Measurements from ENCODE around the gene DCBLD1.

Gene DCBLD1

DNA sequence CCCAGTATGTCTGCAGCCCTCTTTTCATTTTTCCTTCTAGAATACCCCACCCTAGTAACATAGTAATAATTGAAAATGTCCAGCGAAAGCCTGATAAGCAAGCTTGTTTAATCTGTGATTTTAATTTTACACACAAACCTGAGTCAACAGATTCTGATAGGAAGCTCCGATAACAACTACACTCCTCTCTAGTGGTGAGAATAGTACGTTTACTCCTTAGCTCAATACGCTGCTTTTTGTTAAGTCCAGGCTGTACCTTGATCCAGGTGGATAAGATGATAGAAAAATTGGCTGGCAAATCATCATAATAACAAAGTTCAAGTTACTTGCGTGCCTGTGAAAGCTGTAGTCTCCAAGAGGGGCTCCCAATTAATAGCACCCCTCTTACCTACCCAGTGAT, 25.5 kb upstream of the DCBLD1 start:
- H3K36me3 Mint-ChIP-seq (ENCODE audit: low read depth), result no peaks in the 10 kb centered on the region
- H3K27me3 Mint-ChIP-seq (ENCODE audit: low read depth), result no peaks in the 10 kb centered on the region
- no peak overlapping the region for H3K27ac Mint-ChIP-seq
- no peak overlapping the region for H3K4me3 Mint-ChIP-seq
- H3K9me3 Mint-ChIP-seq, result no peaks in the 10 kb centered on the region
- TF ChIP-seq, protein P1, sequence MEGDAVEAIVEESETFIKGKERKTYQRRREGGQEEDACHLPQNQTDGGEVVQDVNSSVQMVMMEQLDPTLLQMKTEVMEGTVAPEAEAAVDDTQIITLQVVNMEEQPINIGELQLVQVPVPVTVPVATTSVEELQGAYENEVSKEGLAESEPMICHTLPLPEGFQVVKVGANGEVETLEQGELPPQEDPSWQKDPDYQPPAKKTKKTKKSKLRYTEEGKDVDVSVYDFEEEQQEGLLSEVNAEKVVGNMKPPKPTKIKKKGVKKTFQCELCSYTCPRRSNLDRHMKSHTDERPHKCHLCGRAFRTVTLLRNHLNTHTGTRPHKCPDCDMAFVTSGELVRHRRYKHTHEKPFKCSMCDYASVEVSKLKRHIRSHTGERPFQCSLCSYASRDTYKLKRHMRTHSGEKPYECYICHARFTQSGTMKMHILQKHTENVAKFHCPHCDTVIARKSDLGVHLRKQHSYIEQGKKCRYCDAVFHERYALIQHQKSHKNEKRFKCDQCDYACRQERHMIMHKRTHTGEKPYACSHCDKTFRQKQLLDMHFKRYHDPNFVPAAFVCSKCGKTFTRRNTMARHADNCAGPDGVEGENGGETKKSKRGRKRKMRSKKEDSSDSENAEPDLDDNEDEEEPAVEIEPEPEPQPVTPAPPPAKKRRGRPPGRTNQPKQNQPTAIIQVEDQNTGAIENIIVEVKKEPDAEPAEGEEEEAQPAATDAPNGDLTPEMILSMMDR (IDR thresholded peaks at IDR 0.05; ENCODE audit: unreplicated experiment in 3 of 3), result no peak
- no peaks in the 10 kb centered on the region for H3K4me1 Mint-ChIP-seq

DNA sequence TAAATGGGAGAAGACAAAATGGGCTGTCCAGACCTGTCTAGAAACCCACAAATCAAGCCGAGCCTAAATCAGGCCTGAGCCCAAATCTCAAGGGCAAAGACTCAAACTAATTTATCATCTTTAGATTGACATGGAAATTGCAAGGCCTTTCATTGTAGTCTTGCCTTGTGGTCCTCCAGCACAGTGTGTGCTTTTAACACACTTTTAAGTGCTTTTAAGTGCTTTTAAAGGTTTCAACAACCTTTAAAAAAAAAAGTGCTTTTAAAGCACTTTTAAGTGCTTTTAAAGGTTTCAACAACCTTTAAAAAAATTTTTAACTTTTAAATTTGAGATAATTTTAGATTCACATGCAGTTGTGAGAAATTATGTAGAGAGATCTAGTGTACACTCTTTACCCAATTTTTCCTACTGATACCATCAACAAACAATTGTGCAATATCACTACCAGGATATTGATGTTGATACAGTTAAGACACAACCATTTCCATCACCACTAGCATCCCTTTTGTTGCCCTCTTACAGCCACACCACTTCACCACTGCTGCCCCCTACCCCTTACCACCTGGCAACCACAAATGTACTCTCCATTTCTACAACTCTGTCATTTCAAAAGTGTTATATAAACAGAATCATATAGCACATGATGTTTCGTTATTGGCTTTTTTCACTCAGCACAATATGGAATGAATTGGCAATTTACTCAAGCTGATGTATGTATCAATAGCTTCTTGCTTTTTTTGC, 23.1 kb upstream of the DCBLD1 start:
- no peaks in the 10 kb centered on the region for H3K36me3 Mint-ChIP-seq (ENCODE audit: low read depth)
- H3K27ac Mint-ChIP-seq, result no peak overlapping the region
- TF ChIP-seq, protein P1 (IDR thresholded peaks at IDR 0.05; ENCODE audit: unreplicated experiment in 3 of 3), result no peak
- no peaks in the 10 kb centered on the region for H3K9me3 Mint-ChIP-seq
- H3K4me1 Mint-ChIP-seq, result no peaks in the 10 kb centered on the region
- no peak overlapping the region for H3K4me3 Mint-ChIP-seq
- H3K27me3 Mint-ChIP-seq (ENCODE audit: low read depth), result peaks cover 4% of the 10 kb centered on the region

DNA sequence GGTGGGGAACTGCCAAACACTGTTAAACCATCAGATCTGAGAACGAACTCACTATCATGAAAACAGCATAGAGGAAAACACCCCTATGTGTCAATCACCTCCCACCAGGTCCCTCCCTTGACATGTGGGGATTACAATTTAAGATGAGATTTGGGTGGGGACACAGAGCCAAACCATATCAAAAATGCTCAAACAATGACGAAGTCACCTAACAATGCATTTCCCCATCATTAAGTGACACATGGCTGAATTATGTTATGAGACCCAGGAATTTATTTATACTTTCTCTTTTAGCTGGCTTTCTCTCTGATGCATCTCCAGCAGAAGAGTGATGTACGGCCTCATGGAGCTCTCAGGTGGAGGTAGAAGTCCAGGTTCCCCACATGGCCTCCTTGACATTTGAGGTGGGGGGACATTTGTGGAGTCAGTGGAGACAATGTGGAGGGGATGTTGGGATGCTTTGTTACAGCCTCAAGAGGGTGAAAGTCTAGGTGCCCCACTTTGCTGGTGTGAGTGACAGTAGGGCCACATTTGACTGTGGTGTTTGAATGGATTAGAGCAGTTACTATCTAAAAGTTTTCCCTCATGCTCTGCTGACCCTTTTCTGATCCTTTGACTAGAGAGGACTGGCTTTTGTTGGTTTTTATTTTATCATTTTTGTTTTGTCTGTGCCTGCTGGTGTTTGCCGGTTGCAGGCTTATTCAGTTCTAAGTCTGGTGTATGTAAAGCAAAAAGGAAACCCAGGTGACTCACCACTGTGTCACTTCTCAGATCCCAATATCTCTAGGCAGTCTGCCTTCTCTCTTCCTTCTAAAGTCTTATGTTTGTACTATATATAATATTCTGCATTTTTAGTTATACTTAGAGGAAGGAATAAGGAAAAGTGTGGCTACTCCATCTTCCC, 18.5 kb upstream of the DCBLD1 start:
- Mint-ChIP-seq H3K27ac (no peak overlapping the region), H3K27me3 (ENCODE audit: low read depth) (peaks cover 4% of the 10 kb centered on the region), H3K9me3 (no peaks in the 10 kb centered on the region), H3K4me1 (no peaks in the 10 kb centered on the region), H3K36me3 (ENCODE audit: low read depth) (no peaks in the 10 kb centered on the region), H3K4me3 (no peak overlapping the region)
- TF ChIP-seq, protein P1 (IDR thresholded peaks at IDR 0.05; ENCODE audit: unreplicated experiment in 3 of 3), result no peak

DNA sequence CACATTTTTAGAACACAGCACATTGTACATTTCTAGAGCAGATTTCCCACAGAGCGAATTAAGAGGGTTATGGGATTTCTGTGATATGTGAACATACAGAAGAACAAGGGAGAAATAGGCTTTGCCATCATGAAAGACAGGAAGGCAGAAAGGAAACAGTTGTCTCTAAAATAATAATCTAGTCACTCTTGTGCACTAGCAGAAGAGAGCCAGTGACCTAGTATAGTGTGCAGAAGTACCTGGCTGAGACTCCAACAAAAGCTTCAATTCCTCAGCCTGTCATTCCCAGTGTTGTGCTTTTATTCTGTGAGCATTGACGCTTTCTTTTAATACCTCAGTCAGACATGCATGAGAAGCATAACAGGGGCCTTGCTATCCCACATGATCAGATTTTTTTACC, 17.8 kb upstream of the DCBLD1 start:
- Mint-ChIP-seq H3K27ac (no peak overlapping the region), H3K27me3 (ENCODE audit: low read depth) (peaks cover 4% of the 10 kb centered on the region), H3K4me3 (no peak overlapping the region), H3K4me1 (no peaks in the 10 kb centered on the region), H3K36me3 (ENCODE audit: low read depth) (no peaks in the 10 kb centered on the region), H3K9me3 (no peaks in the 10 kb centered on the region)
- TF ChIP-seq, protein P1 (IDR thresholded peaks at IDR 0.05; ENCODE audit: unreplicated experiment in 3 of 3), result no peak

DNA sequence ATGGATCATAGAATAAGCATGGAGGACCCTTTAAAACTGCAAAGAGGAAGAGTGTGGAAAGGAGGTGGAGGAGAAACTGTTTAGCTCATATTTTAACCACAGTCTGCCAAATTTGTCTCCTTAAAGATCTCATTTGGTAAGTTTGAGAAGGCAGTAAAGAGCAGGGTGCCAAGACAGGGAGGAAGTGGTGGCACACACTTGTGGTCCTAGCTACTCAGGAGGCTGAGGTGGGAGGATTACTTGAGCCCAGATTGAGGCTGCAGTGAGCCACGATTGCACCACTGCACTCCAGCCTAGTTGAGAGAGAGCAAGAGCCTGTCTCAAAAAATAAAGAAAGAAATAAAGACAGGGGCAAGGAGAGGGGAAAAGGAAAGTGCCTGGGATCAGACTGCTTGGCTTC, 16.8 kb upstream of the DCBLD1 start:
- H3K36me3 Mint-ChIP-seq (ENCODE audit: low read depth), result no peaks in the 10 kb centered on the region
- H3K27me3 Mint-ChIP-seq (ENCODE audit: low read depth), result peaks cover 4% of the 10 kb centered on the region
- no peaks in the 10 kb centered on the region for H3K9me3 Mint-ChIP-seq
- H3K27ac Mint-ChIP-seq, result no peak overlapping the region
- TF ChIP-seq, protein P1 (IDR thresholded peaks at IDR 0.05; ENCODE audit: unreplicated experiment in 3 of 3), result no peak
- H3K4me1 Mint-ChIP-seq, result no peaks in the 10 kb centered on the region
- no peak overlapping the region for H3K4me3 Mint-ChIP-seq

All from nephron (organoid).